Heart right ventricle (tissue), 16 donors: ENCODE data around the gene TIMM44. TPM values are rescaled to one million over a fixed set of nuclear protein-coding genes. Genes with fewer than 3 reads are reported as not detected.
A peak's percentile ranks its signal among the peaks of the same experiment; 100 is the strongest.

ENCODE experiments used
- ATAC-seq, 8 donors: fragments of 200-7000 bp; cut with Tn5 transposase; one replicate each; pipeline ENCODE4 v1.9.1; 2020; ENCODE audit warnings: mild to moderate bottlenecking in 8 of 8, moderate library complexity in 8 of 8, moderate number of reproducible peaks in 1 of 8
- DNase-seq, 2 donors: peaks; one replicate each; pipeline ENCODE4 v3.0.0-alpha.2; 2020
- H3K27ac ChIP-seq, 10 donors: fragments of 200-600 bp; sonication (generic) in 2 of 10; one replicate each; pipeline versions ENCODE4 v1.5.0 to v1.8.0; 2020 to 2022; ENCODE audit warnings: mild to moderate bottlenecking in 3 of 10
- H3K27me3 ChIP-seq, 7 donors: fragments of 200-600 bp; one replicate each; pipeline ENCODE4 v1.8.0; 2021 to 2022; ENCODE audit warnings: mild to moderate bottlenecking in 2 of 7
- H3K36me3 ChIP-seq, 9 donors: fragments of 200-600 bp; sonication (generic) in 1 of 9; one replicate each; pipeline versions ENCODE4 v1.5.0 to v1.8.0; 2020 to 2022; ENCODE audit warnings: mild to moderate bottlenecking in 2 of 9
- H3K4me1 ChIP-seq, 9 donors: fragments of 200-600 bp; sonication (generic) in 1 of 9; one replicate each; pipeline versions ENCODE4 v1.5.0 to v1.8.0; 2020 to 2022; ENCODE audit warnings: mild to moderate bottlenecking in 4 of 9
- H3K4me3 ChIP-seq, 10 donors: fragments of 200-600 bp; sonication (generic) in 2 of 10; one replicate each; pipeline versions ENCODE4 v1.5.0 to v1.8.0; 2020 to 2022; ENCODE audit warnings: mild to moderate bottlenecking in 7 of 10, moderate library complexity in 2 of 10
- H3K9me3 ChIP-seq, 11 donors: fragments of 200-600 bp in 10 of 11; sonication (generic) in 2 of 11; one replicate each; pipeline versions ENCODE4 v1.5.0 to v1.8.0; 2013 to 2022; ENCODE audit warnings: mild to moderate bottlenecking in 2 of 11, control low read depth in 1 of 11, moderate library complexity in 1 of 11
- CTCF ChIP-seq, 9 donors: fragments of 200-600 bp; sonication (generic) in 2 of 9; IDR thresholded peaks; one replicate each; pipeline versions ENCODE4 v1.5.0 to v1.8.0; 2021 to 2022; ENCODE audit warnings: antibody characterized with exemption in 9 of 9, mild to moderate bottlenecking in 5 of 9, moderate library complexity in 1 of 9
- WGBS, 2 donors: extraction: QIAGEN DNeasy Blood & Tissue Kit; methylation state at CpG; one replicate each; pipeline ENCODE4 v1.1.7; 2013; ENCODE audit warnings: inconsistent platforms in 1 of 2; 5-methylcytosine and 5-hydroxymethylcytosine counted together
- intact Hi-C, 10 donors: fragments of 100-400 bp; cut with DNase I; formaldehyde crosslinking; loops; one replicate each; pipeline versions ENCODE4 v1.11.1 to v1.14.2; 2022
- long read RNA-seq, 3 donors: library from polyadenylated mRNA; unstranded; transcript quantifications; one replicate each; pipeline ENCODE4 v2.0.0, GENCODE V29; 2020 to 2021
- polyA plus RNA-seq, 2 donors: library from polyadenylated mRNA; stranded (reverse); fragments of 200-250 nt; gene quantifications; one replicate each; pipeline ENCODE4 v1.2.3, GENCODE V29; 2013
- total RNA-seq, 10 donors: library from RNA; stranded (reverse); fragmentation: NEBNext Ultra II Directional in 3 of 10; extraction: Animal tissue kit (Norgen Biotek cat#: 25700) in 3 of 10; gene quantifications; one replicate each; pipeline versions ENCODE4 v1.2.1 to v1.2.4, GENCODE V29; 2021 to 2023
- donor health status: Arrhythmogenic right ventricular cardiomyopathy.
- donor health status: ischemic (EF 13 %, LVEDD 7.1; RV severe dilation, severe dysfunction).
- donor health status: healthy with polysubstance abuse.
- donor health status: DM: no; HTN: yes; CAD: no.
- donor health status: DM: no; HTN: no; CAD: no.
- donor health status: ischemic (EF 25% LVEDD 6.9; RV normal size, moderate dysfunction).
- donor health status: ischemic (EF 25% LVEDD 5.7; RV mildly dilated, moderate dysfunction).
- donor health status: healthy.
- donor health status: DM: yes; HTN: yes; CAD: no.
- donor health status: Ischemic cardiomyopathy.
- donor health status: ischemic (EF 35%, LVEDD 5.7; RV mildly dilated, moderate dysfunction).
- donor health status: nonischemic (EF 11% LVEDD 7.7; RV severe dilation, severe dysfunction).
- donor health status: DM: yes; HTN: yes; CAD: no.
- donor health status: PGD.
- donor health status: ischemic (EF 29% LVEDD 5.4; RV normal size, mild dysfunction).
- donor health status: nonischemic (EF 23%, LVEDD 6.1; RV moderate dilation, normal function).

The TIMM44 gene
- total RNA-seq, result 10 to 100 TPM; 54.9 to 97.5 (median 71.4) TPM
- polyA plus RNA-seq, result 100 to 1,000 TPM; 110 to 188 TPM
- long read RNA-seq, donor 1, transcript TIMM44-201 (13 exons, 2,075 nt), result major isoform, 52 of 81 reads
- long read RNA-seq, donor 1, transcript TIMM44-211 (3 exons, 556 nt), result minor isoform, 5 of 81 reads
- long read RNA-seq, donor 1, partial matches to known transcripts, result 13 of 81 reads
- long read RNA-seq, donor 1, other reads (novel, unspliced or antisense), result 5 of 81 reads
- long read RNA-seq, donor 2, transcript TIMM44-201 (13 exons, 2,075 nt), result major isoform, 85 of 107 reads
- long read RNA-seq, donor 2, partial matches to known transcripts, result 15 of 107 reads
- long read RNA-seq, donor 2, other reads (novel, unspliced or antisense), result 3 of 107 reads
- long read RNA-seq, donor 3, transcript TIMM44-201 (13 exons, 2,075 nt), result major isoform, 78 of 149 reads
- long read RNA-seq, donor 3, partial matches to known transcripts, result 59 of 149 reads
- long read RNA-seq, donor 3, other reads (novel, unspliced or antisense), result 9 of 149 reads

- peaks cover 0 to 30% (median 16%) of the 10 kb centered on the region in 9 donors for H3K36me3 ChIP-seq
- peak within 1 kb of the TSS; percentile 67 to 99 (median 89) for H3K4me3 ChIP-seq
- ATAC-seq (peak; percentile 98 to 99 (median 99)), DNase-seq (peak; percentile 98 to 99)
- 0% methylated on average over 56 of the region's 56 CpGs for WGBS, 2 donors
- peak within 1 kb of the TSS; percentile 85 to 98 (median 96) for H3K27ac ChIP-seq
- no peaks in the 10 kb centered on the region for H3K27me3 ChIP-seq
- TF ChIP-seq CTCF (IDR thresholded peaks at IDR 0.05), result no peak
- H3K4me1 ChIP-seq, result peaks cover 4 to 26% (median 13%) of the 10 kb centered on the region in 9 donors
- H3K9me3 ChIP-seq, result peaks cover 0 to 3% (median 0%) of the 10 kb centered on the region in 11 donors
- intact Hi-C loops, result loop anchor here in 9 of 10 donors (1.0 to 10.0 kb wide), 8 partner anchors 59 to 311 kb away; partner anchors contain the start of gene ELAVL1 (in 4 of the 9)
Observed at GRCh38 chr19:7943444-7944176, at the start of gene TIMM44. TIMM44 (minus strand) TSS chr19:7943666; CDS start chr19:7943651, 15 bp downstream.

GRCh38 chr19:7992575-7992974 is 49.1 kb upstream of the TIMM44 start:
- ATAC-seq (no peak), DNase-seq (no peak)
- Histone ChIP-seq H3K27me3 (no peaks in the 10 kb centered on the region), H3K4me1 (peaks cover 2 to 51% (median 28%) of the 10 kb centered on the region in 9 donors), H3K9me3 (no peaks in the 10 kb centered on the region), H3K27ac (no peak overlapping the region), H3K4me3 (no peak overlapping the region), H3K36me3 (peaks cover 0 to 52% (median 24%) of the 10 kb centered on the region in 9 donors)
- intact Hi-C loops, result no loop called here
- no peak for TF ChIP-seq CTCF (IDR thresholded peaks at IDR 0.05)
- 85 to 91% methylated on average over 10 of the region's 10 CpGs for WGBS, 2 donors

- no peak for TF ChIP-seq CTCF (IDR thresholded peaks at IDR 0.05)
- Histone ChIP-seq H3K9me3 (no peaks in the 10 kb centered on the region), H3K36me3 (peaks cover 0 to 81% (median 24%) of the 10 kb centered on the region in 9 donors), H3K4me1 (peaks cover 8 to 67% (median 44%) of the 10 kb centered on the region in 9 donors), H3K27me3 (no peaks in the 10 kb centered on the region), H3K27ac (peak overlapping the region in 1 of 10 donors; percentile 19), H3K4me3 (no peak overlapping the region)
- DNase-seq (no peak), ATAC-seq (peak in 2 of 8 donors; percentile 16 to 19)
- 57 to 74% methylated on average over 12 of the region's 12 CpGs for WGBS, 2 donors
- intact Hi-C loops, result no loop called here
Observed at GRCh38 chr19:7989071-7989575, 45.7 kb upstream of the TIMM44 start.

- intact Hi-C loops, result no loop called here
- TF ChIP-seq CTCF (IDR thresholded peaks at IDR 0.05), result no peak
- Histone ChIP-seq H3K4me3 (no peak overlapping the region), H3K4me1 (peaks cover 8 to 67% (median 49%) of the 10 kb centered on the region in 9 donors), H3K27ac (no peak overlapping the region), H3K27me3 (no peaks in the 10 kb centered on the region), H3K9me3 (no peaks in the 10 kb centered on the region), H3K36me3 (peaks cover 0 to 90% (median 24%) of the 10 kb centered on the region in 9 donors)
- 68 to 73% methylated on average over 5 of the region's 5 CpGs for WGBS, 2 donors
- DNase-seq, result no peak
- ATAC-seq, result peak in 2 of 8 donors; percentile 19 to 24
Observed at GRCh38 chr19:7988307-7988706, 44.8 kb upstream of the TIMM44 start.
